AG04450 (cell line): ENCODE results near the gene SART3. TPM values are rescaled to one million over a fixed set of nuclear protein-coding genes. Genes with fewer than 3 reads are reported as not detected.

Source experiments
- CTCF ChIA-PET: fragments of 300-600, 350-600 bp; formaldehyde crosslinking; extraction: SDS; loops from one replicate; lab custom pipeline; 2022; ENCODE audit warnings: antibody characterized with exemption, inconsistent platforms; lab: Charles Lee
- POLR2A ChIA-PET: fragments of 350-600 bp; formaldehyde crosslinking; extraction: SDS; loops from one replicate; lab custom pipeline; 2021; ENCODE audit warnings: antibody characterized with exemption, inconsistent platforms; lab: Yijun Ruan, JAX
- DNase-seq: peaks from one replicate; pipeline ENCODE4 v3.0.0-alpha.2; 2011; ENCODE audit warnings: low read depth, low spot score
- H3K27ac ChIP-seq: one replicate; pipeline ENCODE4 v1.5.1; 2012; ENCODE audit warnings: low read depth, low read length, control low read depth
- H3K27me3 ChIP-seq: one replicate; pipeline ENCODE4 v1.6.0; 2012; ENCODE audit warnings: low read length; ENCODE audit not compliant: control insufficient read depth, insufficient read depth
- H3K4me3 ChIP-seq: 2 replicates; pipeline ENCODE4 v1.5.1; 2011; ENCODE audit warnings: mild to moderate bottlenecking, low read depth, low read length, control low read depth
- H3K9me3 ChIP-seq: 2 replicates; pipeline ENCODE4 v1.5.1; 2012; ENCODE audit warnings: low read length; ENCODE audit not compliant: control insufficient read depth, insufficient read depth
- polyA plus RNA-seq: library from polyadenylated mRNA; depleted of rRNA; stranded (reverse); fragments of >200 nt; gene quantifications from 2 replicates; pipeline ENCODE4 v1.2.3, GENCODE V29; 2011
- TF ChIP-seq, protein P1 (sequence below): IDR thresholded peaks from 2 replicates; pipeline ENCODE4 v1.5.1; 2011; ENCODE audit warnings: low read depth, low read length, control low read depth, inconsistent platforms

Gene SART3
- polyA plus RNA-seq, 1 experiment = 23.9 TPM

DNA sequence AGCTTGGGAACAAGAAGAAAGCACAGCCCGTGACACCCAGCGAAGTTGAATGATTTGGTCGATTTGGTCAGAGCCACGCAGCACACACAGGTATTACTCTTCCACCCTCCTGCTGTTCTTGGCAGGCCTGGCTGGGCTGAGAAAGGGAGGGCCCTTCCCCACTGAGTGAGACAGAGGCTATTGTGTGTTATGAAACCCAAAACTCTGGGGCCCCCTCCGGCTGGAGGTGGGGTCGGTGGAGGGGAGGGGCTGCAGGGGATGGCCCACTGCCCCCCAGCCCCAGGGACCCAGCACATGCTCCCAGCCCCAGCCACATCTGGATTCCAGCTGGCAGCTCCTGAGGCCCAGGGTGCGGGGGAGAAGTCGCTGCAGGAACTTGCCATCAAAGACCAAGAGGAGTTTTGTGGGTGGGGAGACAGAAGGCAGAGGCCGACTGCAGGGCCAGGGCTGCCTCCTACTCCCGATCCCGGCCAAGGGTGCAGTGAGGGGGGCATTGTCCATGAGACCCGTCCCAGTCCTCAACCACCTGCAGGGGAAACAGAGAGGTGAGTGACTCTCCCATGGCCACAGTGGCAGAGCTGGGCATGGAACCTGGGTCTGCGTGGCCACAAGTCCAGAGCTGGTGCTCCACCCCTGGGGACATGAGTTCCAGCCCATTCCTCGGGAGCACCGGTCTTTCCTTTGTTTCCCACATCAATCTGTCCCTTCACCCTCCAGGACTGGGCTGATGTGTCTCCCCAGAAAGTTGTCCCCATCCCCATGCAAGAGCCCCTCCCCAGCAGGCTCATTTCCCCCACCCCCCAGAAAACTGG lies 28.3 kb upstream of the SART3 start:
- H3K4me3 ChIP-seq = no peak overlapping the region
- no peak overlapping the region for H3K27ac ChIP-seq
- ChIA-PET CTCF (interaction anchor here (1.1 to 2.4 kb wide), 4 partner anchors 18 to 29 kb away, joined by 3 to 12 read pairs (median 8); no protein-coding TSS in a partner anchor), POLR2A (interaction anchor here (0.7 to 1.0 kb wide), 2 partner anchors 9 kb away, joined by 3 read pairs; partner anchors contain the start of gene TMEM119)
- TF ChIP-seq, protein P1, sequence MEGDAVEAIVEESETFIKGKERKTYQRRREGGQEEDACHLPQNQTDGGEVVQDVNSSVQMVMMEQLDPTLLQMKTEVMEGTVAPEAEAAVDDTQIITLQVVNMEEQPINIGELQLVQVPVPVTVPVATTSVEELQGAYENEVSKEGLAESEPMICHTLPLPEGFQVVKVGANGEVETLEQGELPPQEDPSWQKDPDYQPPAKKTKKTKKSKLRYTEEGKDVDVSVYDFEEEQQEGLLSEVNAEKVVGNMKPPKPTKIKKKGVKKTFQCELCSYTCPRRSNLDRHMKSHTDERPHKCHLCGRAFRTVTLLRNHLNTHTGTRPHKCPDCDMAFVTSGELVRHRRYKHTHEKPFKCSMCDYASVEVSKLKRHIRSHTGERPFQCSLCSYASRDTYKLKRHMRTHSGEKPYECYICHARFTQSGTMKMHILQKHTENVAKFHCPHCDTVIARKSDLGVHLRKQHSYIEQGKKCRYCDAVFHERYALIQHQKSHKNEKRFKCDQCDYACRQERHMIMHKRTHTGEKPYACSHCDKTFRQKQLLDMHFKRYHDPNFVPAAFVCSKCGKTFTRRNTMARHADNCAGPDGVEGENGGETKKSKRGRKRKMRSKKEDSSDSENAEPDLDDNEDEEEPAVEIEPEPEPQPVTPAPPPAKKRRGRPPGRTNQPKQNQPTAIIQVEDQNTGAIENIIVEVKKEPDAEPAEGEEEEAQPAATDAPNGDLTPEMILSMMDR = no peak
- no peak for DNase-seq
- H3K9me3 ChIP-seq = no peaks in the 10 kb centered on the region; the same call in 1 of the 2 replicates
- no peaks in the 10 kb centered on the region for H3K27me3 ChIP-seq

DNA sequence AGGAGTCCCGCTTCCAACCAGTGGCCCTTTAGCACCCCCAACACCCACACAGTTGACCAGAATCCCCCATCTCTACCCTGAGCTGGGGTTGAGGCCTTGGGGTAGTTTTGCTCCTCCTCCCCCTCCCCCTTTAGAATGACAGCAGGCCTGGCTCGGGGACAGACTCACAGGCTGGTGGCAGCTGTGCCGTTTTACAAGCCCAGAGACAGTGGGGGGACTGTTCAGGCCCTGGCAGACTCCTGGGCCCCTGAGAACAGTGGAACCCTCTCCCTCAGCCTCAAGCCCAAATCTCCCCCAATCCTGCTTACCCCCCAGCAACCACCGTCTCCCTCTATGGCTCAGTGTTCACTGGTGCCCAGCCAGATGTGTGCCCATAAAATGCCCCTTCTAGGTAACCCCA lies 26.9 kb upstream of the SART3 start:
- POLR2A ChIA-PET = no interaction called here
- H3K9me3 ChIP-seq = no peaks in the 10 kb centered on the region; the same call in 1 of the 2 replicates
- TF ChIP-seq, protein P1 = no peak
- CTCF ChIA-PET = interaction anchor here (1.6 to 2.4 kb wide), 2 partner anchors 17 to 30 kb away, joined by 10 to 12 read pairs; no protein-coding TSS in a partner anchor
- H3K4me3 ChIP-seq = no peak overlapping the region
- H3K27me3 ChIP-seq = no peaks in the 10 kb centered on the region
- no peak for DNase-seq
- no peak overlapping the region for H3K27ac ChIP-seq

DNA sequence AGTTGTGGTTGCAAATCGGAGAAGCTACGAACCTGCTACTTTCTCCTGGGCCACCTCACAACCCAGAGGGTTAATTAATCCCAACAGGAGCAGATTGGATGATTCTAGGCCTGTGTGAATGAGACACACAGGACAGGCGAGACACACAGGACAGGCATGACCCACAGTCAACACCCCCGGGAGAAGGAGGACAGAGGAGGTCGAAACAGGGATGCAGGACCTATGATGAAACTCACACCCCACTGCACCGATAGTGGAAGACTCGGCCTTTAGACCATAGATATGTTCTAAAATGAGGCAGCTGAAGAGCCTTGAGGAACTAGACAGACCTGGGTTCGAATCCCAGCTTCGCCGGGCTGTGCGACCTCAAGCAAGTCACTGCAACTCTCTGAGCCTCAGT lies 25.3 kb upstream of the SART3 start:
- H3K9me3 ChIP-seq = no peaks in the 10 kb centered on the region; the same call in 1 of the 2 replicates
- CTCF ChIA-PET = interaction anchor here (0.6 to 3.0 kb wide), 4 partner anchors 16 to 911 kb away, joined by 3 to 12 read pairs (median 6); no protein-coding TSS in a partner anchor
- H3K27ac ChIP-seq = no peak overlapping the region
- POLR2A ChIA-PET = no interaction called here
- no peak overlapping the region for H3K4me3 ChIP-seq
- DNase-seq = no peak
- H3K27me3 ChIP-seq = peaks cover 2% of the 10 kb centered on the region
- TF ChIP-seq, protein P1 = no peak

DNA sequence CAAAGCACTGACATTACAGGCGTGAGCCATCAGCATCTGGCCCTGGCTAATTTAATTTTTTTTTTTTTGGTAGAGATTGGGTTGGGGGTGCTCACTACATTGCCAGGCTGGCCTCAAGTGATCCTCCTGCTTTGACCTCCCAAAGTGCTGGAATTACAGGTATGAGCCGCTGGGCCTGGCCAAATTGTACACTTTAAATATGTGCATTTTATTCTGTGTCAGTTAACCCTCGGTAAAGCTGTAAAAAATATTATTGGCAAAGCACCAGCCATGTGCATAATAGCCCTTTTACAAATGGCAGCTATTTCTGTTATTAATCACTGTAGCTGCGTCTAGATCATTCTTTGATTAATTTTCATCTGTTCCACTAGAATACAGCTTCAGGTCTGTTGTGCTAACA lies 24.9 kb upstream of the SART3 start:
- DNase-seq = no peak
- TF ChIP-seq, protein P1 = no peak
- POLR2A ChIA-PET = no interaction called here

More for the DNA sequence above, 24.9 kb upstream of the SART3 start:
- Histone ChIP-seq H3K4me3 (no peak overlapping the region), H3K9me3 (no peaks in the 10 kb centered on the region; the same call in 1 of the 2 replicates), H3K27me3 (peaks cover 2% of the 10 kb centered on the region), H3K27ac (no peak overlapping the region)
- CTCF ChIA-PET = interaction anchor here (0.6 to 3.0 kb wide), 4 partner anchors 15 to 910 kb away, joined by 3 to 12 read pairs (median 6); no protein-coding TSS in a partner anchor
